ENCODE results near the gene HMGN4.
A peak's percentile ranks its signal among the peaks of the same experiment; 100 is the strongest.

GRCh38 chr6:26543953-26544352, 5.8 kb downstream of the HMGN4 start:
- TF ChIP-seq ATF7 (IDR thresholded peaks at IDR 0.05) (no peak), CTCF (IDR thresholded peaks at IDR 0.05 in 2 of 3, conservative IDR thresholded peaks at IDR 0.05 in 1 of 3; ENCODE audit: insufficient read depth in 2 of 3, low read depth in 1 of 3, low read length in 3 of 3) (peak in 2 of 3 experiments; percentile 56; a peak in 3 of 6 replicates), CBX3 (IDR thresholded peaks at IDR 0.05; ENCODE audit: borderline replicate concordance in 1 of 2, low read length in 2 of 2) (no peak), ETV1 (tag; conservative IDR thresholded peaks at IDR 0.05; ENCODE audit: low read depth) (no peak), KDM1A (IDR thresholded peaks at IDR 0.05) (no peak), CHD2 (IDR thresholded peaks at IDR 0.05; ENCODE audit: low read depth, low read length) (no peak), ZNF134 (CRISPR knock-in tag; conservative IDR thresholded peaks at IDR 0.05) (no peak), MXI1 (IDR thresholded peaks at IDR 0.05; ENCODE audit: low read depth, low read length) (no peak), PML (IDR thresholded peaks at IDR 0.05; ENCODE audit: low read length) (no peak)
- TF ChIP-seq, protein P1, sequence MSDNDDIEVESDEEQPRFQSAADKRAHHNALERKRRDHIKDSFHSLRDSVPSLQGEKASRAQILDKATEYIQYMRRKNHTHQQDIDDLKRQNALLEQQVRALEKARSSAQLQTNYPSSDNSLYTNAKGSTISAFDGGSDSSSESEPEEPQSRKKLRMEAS (CRISPR knock-in tag; IDR thresholded peaks at IDR 0.05), result no peak

Data from K562 (cell line).